Nephron progenitor cell (in vitro differentiated cells): ENCODE measurements around the gene KDM3A.
A peak's percentile ranks its signal among the peaks of the same experiment; 100 is the strongest.
"Not testable (repeated sequence)": the region's sequence is repeated elsewhere in the genome, so short reads cannot be mapped to it uniquely, and the experiment has no call there.

ENCODE experiments used
- DNase-seq: peaks from one replicate; pipeline ENCODE4 v3.0.0; 2021
- H3K27ac Mint-ChIP-seq: 2 replicates; pipeline ENCODE4 v1.8.0; 2021; ENCODE audit warnings: mild to moderate bottlenecking, moderate library complexity, mixed read lengths
- H3K27me3 Mint-ChIP-seq: 2 replicates; pipeline ENCODE4 v1.8.0; 2021; ENCODE audit warnings: mild to moderate bottlenecking, low read depth, mixed read lengths; ENCODE audit not compliant: poor library complexity
- H3K36me3 Mint-ChIP-seq: 2 replicates; pipeline ENCODE4 v1.8.0; 2021; ENCODE audit warnings: low read depth, mixed read lengths
- H3K4me1 Mint-ChIP-seq: 2 replicates; pipeline ENCODE4 v1.8.0; 2021; ENCODE audit warnings: mixed read lengths
- H3K4me3 Mint-ChIP-seq: 2 replicates; pipeline ENCODE4 v1.8.0; 2021; ENCODE audit warnings: mild to moderate bottlenecking, moderate library complexity, mixed read lengths
- H3K9me3 Mint-ChIP-seq: 2 replicates; pipeline ENCODE4 v1.8.0; 2021; ENCODE audit warnings: mild to moderate bottlenecking, moderate library complexity, mixed read lengths
- TF ChIP-seq, protein P1 (sequence below): fragments of 200-600 bp; sonication (generic); IDR thresholded peaks from 2 replicates; pipeline ENCODE4 v1.5.0; 2021; ENCODE audit warnings: antibody characterized with exemption

KDM3A gene

DNA sequence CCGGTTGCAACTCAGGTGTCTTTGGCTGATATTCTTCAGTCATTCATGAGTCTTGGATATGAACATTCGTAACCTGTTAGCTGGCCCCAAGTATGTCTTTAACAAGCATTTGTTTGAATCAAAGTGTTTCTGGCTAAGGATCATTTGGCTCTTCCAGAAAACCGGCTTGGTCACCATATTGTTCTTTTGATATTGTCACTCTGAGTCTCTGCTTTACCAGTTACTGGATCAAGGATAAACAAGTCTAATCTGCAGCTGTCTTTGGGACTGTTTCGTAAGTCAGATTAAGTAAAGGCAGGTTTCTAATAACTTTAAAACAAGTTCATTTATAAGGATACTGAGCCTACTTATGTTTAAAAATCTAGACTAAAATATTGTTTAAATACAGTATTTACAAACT lies 49.1 kb downstream of the KDM3A start:
- peaks cover 95% of the 10 kb centered on the region for H3K36me3 Mint-ChIP-seq
- TF ChIP-seq, protein P1, sequence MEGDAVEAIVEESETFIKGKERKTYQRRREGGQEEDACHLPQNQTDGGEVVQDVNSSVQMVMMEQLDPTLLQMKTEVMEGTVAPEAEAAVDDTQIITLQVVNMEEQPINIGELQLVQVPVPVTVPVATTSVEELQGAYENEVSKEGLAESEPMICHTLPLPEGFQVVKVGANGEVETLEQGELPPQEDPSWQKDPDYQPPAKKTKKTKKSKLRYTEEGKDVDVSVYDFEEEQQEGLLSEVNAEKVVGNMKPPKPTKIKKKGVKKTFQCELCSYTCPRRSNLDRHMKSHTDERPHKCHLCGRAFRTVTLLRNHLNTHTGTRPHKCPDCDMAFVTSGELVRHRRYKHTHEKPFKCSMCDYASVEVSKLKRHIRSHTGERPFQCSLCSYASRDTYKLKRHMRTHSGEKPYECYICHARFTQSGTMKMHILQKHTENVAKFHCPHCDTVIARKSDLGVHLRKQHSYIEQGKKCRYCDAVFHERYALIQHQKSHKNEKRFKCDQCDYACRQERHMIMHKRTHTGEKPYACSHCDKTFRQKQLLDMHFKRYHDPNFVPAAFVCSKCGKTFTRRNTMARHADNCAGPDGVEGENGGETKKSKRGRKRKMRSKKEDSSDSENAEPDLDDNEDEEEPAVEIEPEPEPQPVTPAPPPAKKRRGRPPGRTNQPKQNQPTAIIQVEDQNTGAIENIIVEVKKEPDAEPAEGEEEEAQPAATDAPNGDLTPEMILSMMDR = no peak
- H3K4me3 Mint-ChIP-seq = no peak overlapping the region
- no peak for DNase-seq
- H3K9me3 Mint-ChIP-seq = no peaks in the 10 kb centered on the region
- no peaks in the 10 kb centered on the region for H3K4me1 Mint-ChIP-seq
- H3K27ac Mint-ChIP-seq = no peak overlapping the region
- H3K27me3 Mint-ChIP-seq = no peaks in the 10 kb centered on the region

DNA sequence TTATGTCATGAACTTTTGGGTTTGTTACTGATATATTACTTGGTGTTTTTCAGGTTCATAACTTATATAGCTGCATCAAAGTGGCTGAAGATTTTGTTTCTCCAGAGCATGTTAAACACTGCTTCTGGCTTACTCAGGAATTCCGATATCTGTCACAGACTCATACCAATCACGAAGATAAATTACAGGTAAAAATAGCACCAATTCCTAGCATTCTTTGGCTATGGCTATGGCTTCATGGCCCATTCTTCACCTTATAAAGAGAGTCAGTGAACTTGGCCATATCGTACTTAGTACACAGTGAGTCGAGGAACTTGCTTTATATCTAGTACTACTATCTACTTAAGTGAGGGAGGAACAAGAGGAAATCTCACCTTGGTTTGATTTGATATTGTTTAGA lies 49.9 kb downstream of the KDM3A start:
- Mint-ChIP-seq H3K4me1 (no peaks in the 10 kb centered on the region), H3K9me3 (peaks cover 3% of the 10 kb centered on the region), H3K27me3 (no peaks in the 10 kb centered on the region), H3K36me3 (peaks cover 95% of the 10 kb centered on the region), H3K4me3 (no peak overlapping the region), H3K27ac (peak overlapping the region; percentile 49)
- DNase-seq = no peak
- TF ChIP-seq, protein P1 = no peak

DNA sequence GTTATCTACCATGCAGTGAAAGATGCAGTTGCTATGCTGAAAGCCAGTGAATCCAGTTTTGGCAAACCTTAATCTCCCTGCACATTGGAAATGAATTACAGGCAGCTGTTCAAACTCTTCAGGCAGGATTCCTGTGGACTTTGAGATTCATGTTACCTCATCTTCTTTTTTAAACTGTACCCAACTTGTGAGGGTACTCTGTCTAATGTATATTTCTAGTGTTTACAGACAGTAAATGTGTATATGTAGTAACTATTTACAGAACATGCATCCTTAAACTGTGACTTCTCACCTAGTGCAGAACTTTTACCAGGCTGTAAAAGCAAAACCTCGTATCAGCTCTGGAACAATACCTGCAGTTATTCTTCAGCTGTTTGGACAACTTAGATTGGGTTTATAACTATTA lies 50.9 kb downstream of the KDM3A start:
- H3K27me3 Mint-ChIP-seq = no peaks in the 10 kb centered on the region
- peaks cover 3% of the 10 kb centered on the region for H3K9me3 Mint-ChIP-seq
- H3K4me1 Mint-ChIP-seq = no peaks in the 10 kb centered on the region
- DNase-seq = no peak
- peaks cover 97% of the 10 kb centered on the region for H3K36me3 Mint-ChIP-seq
- H3K4me3 Mint-ChIP-seq = no peak overlapping the region
- no peak overlapping the region for H3K27ac Mint-ChIP-seq
- TF ChIP-seq, protein P1 = no peak

DNA sequence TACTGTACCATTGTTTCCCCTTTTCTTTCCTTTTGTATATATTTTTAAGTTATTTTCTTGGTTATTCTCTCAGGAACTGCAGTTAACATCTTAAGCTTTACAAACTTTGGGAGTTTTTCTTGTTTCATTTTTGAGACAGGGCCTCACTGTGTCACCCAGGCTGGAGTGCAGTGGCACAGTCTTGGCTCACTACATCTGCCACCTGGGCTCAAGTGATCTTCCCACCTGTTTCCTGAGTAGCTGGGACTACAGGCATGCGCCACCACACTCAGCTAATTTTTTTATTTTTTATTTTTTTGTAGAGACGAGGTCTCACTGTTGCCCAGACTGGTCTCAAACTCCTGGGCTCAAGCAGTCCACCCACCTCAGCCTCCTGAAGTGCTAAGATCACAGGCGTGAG lies 55.2 kb downstream of the KDM3A start:
- H3K27ac Mint-ChIP-seq, DNase-seq, H3K27me3 Mint-ChIP-seq, H3K4me1 Mint-ChIP-seq, H3K4me3 Mint-ChIP-seq: not testable (repeated sequence)
- peaks cover 40% of the 10 kb centered on the region for H3K9me3 Mint-ChIP-seq
- peaks cover 99% of the 10 kb centered on the region for H3K36me3 Mint-ChIP-seq

DNA sequence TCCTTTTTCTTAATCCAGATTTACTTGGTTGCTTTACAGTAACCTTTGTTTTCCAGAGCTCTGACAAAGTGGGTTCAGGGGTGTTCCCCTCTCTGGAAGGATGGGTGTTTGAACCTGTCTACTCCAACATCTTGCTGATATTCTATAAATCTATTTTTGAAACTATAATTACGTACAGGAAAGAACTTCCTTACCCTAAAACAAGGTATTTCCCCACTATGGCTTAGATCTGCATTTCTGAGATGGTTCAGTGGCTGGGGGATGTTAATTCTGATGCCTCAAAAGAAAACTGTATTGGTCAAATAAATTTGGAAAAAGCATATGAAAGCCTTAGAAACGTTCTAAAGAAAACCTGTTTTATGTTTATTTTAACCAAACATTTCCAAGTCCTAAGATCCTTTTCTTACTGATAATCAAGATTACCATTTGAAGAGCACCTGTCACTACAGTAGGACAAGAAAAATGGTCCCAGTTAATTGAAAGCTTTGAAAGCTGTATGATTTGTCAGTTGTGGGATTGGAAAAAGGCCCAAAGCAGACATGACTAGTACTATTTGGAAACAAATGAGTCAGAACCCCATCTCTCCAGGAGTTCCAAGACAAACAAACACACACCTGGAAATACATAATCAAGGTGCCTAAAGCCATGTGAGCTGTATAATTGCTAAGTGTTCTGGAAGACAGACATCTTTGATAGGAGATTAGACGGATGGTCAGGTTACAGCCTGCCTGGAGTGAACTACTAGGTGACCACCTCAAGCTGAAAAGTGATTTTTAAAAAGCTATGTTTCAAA lies 57.5 kb downstream of the KDM3A start:
- TF ChIP-seq, protein P1 = no peak
- peaks cover 45% of the 10 kb centered on the region for H3K9me3 Mint-ChIP-seq
- peaks cover 5% of the 10 kb centered on the region for H3K27me3 Mint-ChIP-seq
- H3K36me3 Mint-ChIP-seq = peaks cover 100% of the 10 kb centered on the region
- no peak overlapping the region for H3K27ac Mint-ChIP-seq
- no peak overlapping the region for H3K4me3 Mint-ChIP-seq
- no peaks in the 10 kb centered on the region for H3K4me1 Mint-ChIP-seq
- no peak for DNase-seq

DNA sequence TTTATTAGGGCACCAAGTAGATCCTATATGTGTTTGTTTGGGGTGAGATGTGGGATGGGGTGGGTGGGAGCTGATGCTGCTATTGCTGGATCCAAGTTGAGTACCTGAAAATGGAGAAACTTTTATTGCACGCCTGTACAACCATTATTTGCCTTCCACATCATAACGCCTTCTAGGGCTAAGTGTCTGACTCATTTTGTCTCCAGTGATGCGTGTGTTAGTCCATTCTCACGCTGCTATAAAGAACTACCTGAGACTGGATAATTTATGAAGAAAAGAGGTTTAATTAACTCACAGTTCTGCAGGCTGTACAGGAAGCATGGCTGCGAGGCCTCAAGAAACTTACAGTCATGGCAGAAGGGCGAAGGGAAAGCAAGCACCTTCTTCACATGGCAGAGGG lies 58.2 kb downstream of the KDM3A start:
- Mint-ChIP-seq H3K4me3 (no peak overlapping the region), H3K4me1 (no peaks in the 10 kb centered on the region), H3K27ac (no peak overlapping the region), H3K9me3 (peaks cover 45% of the 10 kb centered on the region), H3K36me3 (peaks cover 99% of the 10 kb centered on the region), H3K27me3 (peaks cover 5% of the 10 kb centered on the region)
- DNase-seq = no peak
- TF ChIP-seq, protein P1 = no peak
